Spleen (tissue), 7 donors: ENCODE measurements around the gene PTGER1.
"Not testable (repeated sequence)": the region's sequence is repeated elsewhere in the genome, so short reads cannot be mapped to it uniquely, and the experiment has no call there.

ENCODE experiments used
- CTCF ChIP-seq, 11 experiments: fragments of 200-600 bp in 7 of 11; fragments of 450-650 bp in 4 of 11; sonication (generic) in 4 of 11; IDR thresholded peaks in 8 of 11; conservative IDR thresholded peaks in 3 of 11; 1 replicate in 7 of 11; 2 replicates in 4 of 11; pipeline versions ENCODE4 v1.4.0 to v1.8.0; 2016 to 2021; ENCODE audit warnings: antibody characterized with exemption in 11 of 11, inconsistent platforms in 4 of 11, mild to moderate bottlenecking in 1 of 11
- POLR2A ChIP-seq, 3 donors: fragments of 450-650 bp; IDR thresholded peaks; one replicate each; pipeline ENCODE4 v1.5.1; 2017; ENCODE audit warnings: antibody characterized with exemption in 3 of 3, mild to moderate bottlenecking in 1 of 3
- donor health status: DM: no; HTN: no; CAD: no; lungs with moderate emphysema.
- donor health status: DM: no; HTN: no; CAD: no.
- donor health status: DM: no; HTN: no; CAD: no.

- not testable (repeated sequence) for TF ChIP-seq CTCF (IDR thresholded peaks at IDR 0.05 in 8 of 11, conservative IDR thresholded peaks at IDR 0.05 in 3 of 11); POLR2A (IDR thresholded peaks at IDR 0.05)
These were observed 12.8 kb downstream of the PTGER1 start for GRCh38 chr19:14462401-14462800.
